GM04504 (cell line): ENCODE measurements around the gene SINHCAF.

ENCODE experiments used
- DNase-seq: peaks from one replicate; pipeline ENCODE4 v3.0.0-alpha.2; 2012; ENCODE audit warnings: low read depth

The SINHCAF gene

DNA sequence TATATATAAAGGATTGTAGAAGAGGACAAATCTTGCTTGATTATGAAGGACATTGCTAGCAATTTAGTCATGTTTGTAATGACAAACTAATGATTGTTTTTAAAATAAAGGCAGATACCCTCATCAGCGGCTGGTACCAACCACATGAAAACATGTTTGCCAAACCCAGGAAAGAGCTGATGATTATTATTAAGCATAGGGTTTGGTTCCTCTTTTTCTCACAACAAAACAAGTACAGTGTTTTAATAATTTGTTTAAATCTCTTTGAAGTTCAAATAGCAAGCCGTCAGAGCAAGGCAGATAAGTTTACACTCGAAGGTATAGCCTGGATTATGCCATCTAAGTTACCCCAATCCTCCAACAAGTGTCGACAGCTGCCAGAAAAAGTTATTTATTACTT is 5.3 kb upstream of the SINHCAF start:
- DNase-seq, result no peak

GRCh38 chr12:31326736-31327659 is 1.0 kb upstream of the SINHCAF start:
- DNase-seq, result no peak

DNA sequence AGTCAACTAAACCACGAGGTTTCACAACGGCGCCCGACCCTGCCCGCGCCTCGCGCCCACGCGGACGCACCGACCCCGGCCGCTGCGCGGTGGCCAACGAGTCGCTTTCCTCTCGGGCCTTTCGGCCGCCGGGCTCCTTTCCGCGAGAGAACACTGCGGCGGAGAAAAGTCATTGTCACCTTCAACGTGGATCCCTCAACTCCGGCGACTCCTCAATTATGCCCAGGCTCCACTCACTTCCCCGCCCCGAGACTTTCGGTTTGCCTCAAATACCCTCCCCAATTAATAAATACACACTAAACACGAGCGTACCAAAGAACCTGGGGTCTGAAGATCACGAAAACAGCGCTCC is 450 bp downstream of the SINHCAF start:
- DNase-seq, result no peak

GRCh38 chr12:31324845-31325523 is 966 bp downstream of the SINHCAF start:
- DNase-seq, result no peak

DNA sequence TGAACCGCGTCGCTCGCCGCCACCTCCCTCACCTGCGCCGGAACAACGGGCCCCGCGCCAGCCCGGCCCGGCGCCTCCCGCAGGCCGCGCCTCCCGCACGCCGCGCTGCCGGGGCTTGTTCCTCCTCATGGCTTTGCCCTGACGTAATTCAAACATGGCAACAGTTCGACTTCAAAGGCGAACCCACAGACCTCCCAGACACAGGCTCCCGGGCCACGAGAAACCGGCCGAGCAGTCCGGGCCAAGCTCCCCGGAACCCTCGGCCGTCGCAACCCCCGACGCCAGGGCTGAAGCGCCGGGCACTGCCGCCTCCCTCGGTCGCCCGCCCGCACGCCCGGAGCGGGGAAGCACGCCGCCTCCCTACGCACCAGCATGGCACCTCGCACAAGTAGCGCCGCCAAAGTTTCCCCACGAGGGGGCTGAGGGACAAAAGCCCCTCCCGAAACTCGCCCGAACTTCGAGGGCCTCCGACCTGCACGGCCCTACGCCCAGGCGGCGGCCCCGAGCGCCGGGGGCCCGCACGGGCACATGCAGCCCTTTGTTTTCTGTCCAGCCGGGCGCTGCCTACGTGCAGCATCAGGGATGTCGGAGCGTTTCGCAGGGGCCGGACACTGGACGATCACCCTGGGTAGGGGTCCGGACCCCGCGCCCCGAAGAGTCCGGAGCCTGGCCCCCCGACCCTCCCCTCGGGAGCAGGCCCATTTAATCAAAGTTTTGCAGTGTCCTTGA is 1.7 kb downstream of the SINHCAF start:
- DNase-seq, result no peak

- DNase-seq, result no peak
Observed at GRCh38 chr12:31323391-31324115, 2.4 kb downstream of the SINHCAF start.

DNA sequence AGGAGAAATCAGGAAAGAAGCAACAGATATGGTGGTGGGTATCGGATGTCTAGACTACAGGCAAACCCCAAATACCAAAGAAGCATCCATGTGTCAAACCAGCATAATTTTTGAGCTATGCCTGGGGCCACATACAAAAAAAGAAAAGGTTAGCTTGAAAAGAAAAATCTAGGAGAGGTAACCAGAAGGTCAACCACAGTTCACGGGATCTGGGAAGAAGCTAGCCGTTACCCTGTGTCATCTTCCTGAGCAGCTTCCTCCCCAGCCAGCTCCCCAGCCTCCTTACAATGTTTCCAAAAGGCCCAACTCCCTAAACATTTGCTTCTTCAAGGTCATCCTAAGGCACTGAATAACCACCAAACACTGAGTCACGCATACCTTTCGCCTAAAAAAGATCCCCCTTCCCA is 3.1 kb downstream of the SINHCAF start:
- no peak for DNase-seq

- DNase-seq, result no peak
Observed at GRCh38 chr12:31321897-31322228, 4.1 kb downstream of the SINHCAF start.

GRCh38 chr12:31321186-31321896 is 4.6 kb downstream of the SINHCAF start:
- DNase-seq, result no peak

- no peak for DNase-seq
Observed at GRCh38 chr12:31318657-31319269, 7.2 kb downstream of the SINHCAF start.

DNA sequence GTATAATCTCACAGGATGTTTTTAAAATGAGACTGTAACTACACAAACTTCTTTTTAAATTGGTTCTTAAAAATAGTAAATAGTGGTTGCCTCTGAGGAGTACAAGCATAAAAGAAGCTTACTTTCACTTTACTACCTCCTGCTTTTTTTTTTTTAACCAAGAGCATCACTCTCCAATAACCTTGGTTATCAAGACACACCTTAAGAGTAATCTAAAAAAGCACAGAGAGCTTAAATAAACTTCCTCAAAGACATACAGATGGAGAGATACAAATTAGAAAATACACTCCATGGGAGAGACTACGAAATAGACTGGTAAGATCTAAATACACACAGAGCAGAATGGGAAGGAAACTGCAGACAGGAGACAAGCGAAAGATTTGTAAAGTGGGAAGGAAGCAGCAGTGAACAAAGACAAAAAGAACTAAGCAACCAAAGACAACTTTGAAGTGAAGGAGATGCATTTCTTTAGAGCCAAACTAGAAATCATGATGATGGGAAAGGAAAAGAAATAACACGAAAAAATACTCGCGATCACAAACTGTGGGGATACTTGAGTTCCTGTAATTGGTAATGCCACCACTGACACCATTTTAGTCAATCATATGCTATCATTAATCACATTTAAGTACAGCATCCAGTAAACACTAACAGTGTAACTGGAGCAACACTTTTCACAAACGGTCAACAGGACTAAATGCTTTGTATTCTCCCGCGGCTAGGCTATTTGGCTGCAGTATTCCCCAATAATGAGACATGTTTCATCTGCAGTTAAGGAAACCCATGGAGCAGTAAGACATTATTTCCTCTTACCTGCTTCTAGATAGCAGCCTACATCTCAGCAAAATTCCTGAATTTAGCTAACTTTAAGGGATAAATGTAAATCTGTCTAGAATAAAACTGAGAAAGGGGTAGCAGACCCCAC is 8.2 kb downstream of the SINHCAF start:
- DNase-seq, result no peak

DNA sequence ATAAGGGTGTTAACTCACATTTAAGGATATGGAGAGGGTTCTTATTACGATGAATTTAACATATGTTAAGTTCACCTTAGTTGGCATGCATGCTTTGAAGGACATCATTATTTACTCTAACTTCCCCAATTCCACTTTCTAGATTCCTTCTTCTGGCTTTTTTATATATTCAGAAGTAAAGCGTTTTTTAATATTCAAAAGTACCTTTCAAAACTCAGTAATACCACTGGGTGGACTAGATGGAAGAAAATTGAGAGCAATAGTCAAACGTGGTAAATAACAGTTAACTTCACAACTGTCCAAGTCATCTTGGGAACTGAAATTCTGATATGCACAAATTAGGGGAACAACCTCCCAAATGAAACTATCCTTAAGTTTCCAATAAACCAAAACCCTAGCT is 9.1 kb downstream of the SINHCAF start:
- no peak for DNase-seq

- no peak for DNase-seq
Observed at GRCh38 chr12:31315784-31316465, 10.0 kb downstream of the SINHCAF start.

- no peak for DNase-seq
Observed at GRCh38 chr12:31315044-31315715, 10.8 kb downstream of the SINHCAF start.

- DNase-seq, result no peak
Observed at GRCh38 chr12:31312431-31312830, 13.5 kb downstream of the SINHCAF start.

GRCh38 chr12:31311634-31312258 is 14.2 kb downstream of the SINHCAF start:
- DNase-seq, result no peak

DNA sequence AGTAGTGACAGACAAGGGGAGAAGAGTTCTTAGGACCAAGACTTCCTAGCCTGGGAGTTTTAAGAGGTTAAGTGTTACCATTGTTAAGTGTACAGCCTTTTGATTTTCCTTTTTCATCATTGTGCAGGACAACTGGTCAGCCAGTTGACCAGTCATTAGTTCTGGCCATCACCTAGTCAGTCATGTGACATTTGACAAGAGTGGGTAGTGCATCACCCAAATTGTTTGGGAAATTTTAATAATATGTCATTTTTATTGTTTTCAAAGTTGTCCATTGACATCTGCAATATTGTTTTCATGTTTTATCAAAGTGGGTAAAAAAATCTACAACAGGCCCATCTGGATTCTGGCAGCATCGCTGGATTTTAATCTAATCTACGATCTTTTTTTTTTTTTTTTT is 15.5 kb downstream of the SINHCAF start:
- no peak for DNase-seq

GRCh38 chr12:31309279-31309678 is 16.7 kb downstream of the SINHCAF start:
- no peak for DNase-seq
